ENCODE results near the gene FADS1.

Gene FADS1

DNA sequence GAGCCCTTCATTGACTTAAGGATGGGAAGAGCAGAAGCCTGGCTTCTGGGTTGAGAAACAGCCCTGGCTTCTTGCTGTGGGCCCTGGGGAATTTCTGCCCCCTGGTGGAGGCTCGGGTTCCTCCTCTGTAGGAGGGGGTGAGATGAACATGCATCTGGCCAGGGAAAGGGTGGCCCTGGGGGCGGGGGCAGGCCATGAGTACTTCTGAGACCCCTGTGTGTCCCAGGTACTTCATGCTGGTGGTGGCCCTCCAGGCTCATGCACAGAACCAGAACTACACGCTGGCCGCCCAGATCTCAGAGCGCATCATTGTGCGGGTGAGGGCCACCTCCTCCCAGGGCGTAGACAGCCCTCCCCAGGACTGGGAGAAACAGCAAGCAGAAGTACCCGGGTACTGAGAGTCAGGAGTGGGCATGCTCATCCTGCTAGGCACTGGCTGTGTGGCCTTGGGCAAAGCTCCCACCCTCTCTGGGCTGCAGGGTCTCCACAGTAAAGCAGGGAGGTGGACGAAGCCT is 40.2 kb downstream of the FADS1 start:
- TF ChIP-seq, protein P1, sequence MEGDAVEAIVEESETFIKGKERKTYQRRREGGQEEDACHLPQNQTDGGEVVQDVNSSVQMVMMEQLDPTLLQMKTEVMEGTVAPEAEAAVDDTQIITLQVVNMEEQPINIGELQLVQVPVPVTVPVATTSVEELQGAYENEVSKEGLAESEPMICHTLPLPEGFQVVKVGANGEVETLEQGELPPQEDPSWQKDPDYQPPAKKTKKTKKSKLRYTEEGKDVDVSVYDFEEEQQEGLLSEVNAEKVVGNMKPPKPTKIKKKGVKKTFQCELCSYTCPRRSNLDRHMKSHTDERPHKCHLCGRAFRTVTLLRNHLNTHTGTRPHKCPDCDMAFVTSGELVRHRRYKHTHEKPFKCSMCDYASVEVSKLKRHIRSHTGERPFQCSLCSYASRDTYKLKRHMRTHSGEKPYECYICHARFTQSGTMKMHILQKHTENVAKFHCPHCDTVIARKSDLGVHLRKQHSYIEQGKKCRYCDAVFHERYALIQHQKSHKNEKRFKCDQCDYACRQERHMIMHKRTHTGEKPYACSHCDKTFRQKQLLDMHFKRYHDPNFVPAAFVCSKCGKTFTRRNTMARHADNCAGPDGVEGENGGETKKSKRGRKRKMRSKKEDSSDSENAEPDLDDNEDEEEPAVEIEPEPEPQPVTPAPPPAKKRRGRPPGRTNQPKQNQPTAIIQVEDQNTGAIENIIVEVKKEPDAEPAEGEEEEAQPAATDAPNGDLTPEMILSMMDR (conservative IDR thresholded peaks at IDR 0.05) = peak; percentile 76
- no peak overlapping the region for H3K27ac ChIP-seq

- TF ChIP-seq, protein P1 (conservative IDR thresholded peaks at IDR 0.05) = no peak
- no peak overlapping the region for H3K27ac ChIP-seq
Observed at GRCh38 chr11:61775606-61776554, 40.9 kb downstream of the FADS1 start.

DNA sequence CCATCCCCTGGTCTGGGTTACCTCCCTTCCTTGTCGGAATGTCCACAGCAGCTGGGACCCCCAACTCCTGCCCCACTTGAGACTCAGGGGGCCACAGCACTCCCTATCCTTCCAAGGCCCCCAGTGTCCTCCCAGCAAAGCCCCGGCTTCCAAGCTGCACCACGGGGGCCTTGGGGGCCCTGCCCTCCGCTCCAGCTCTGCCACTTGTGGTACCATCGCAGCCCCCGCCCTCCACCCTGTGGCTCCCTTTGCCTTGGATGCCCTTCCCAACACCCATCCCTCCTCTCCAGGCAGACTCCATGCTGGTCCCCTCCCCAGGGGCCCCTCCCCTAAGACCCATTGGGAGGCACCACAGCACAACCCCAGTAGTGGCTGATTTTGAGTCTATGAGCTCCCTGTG is 41.7 kb downstream of the FADS1 start:
- TF ChIP-seq, protein P1 (conservative IDR thresholded peaks at IDR 0.05) = no peak
- no peak overlapping the region for H3K27ac ChIP-seq

DNA sequence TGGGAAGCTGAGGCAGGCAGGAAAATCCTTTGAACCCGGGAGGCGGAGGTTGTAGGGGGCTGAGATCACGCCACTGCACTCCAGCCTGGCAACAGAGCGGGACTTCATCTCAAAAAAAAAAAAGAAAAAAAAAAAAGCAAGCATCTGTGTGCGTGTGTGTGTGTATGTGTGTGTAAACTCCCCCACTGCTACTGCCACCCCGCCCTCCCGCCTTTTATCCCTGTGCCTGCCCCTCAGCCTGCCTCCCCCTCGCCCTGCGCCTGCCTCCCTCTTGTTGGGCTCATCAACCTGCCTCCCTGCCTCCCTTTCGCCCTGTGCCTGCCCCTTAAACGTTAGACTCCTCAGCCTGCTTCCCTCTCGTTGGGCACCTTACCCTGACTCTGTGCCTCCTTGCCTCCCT is 42.4 kb downstream of the FADS1 start:
- TF ChIP-seq, protein P1 (conservative IDR thresholded peaks at IDR 0.05) = no peak
- no peak overlapping the region for H3K27ac ChIP-seq

DNA sequence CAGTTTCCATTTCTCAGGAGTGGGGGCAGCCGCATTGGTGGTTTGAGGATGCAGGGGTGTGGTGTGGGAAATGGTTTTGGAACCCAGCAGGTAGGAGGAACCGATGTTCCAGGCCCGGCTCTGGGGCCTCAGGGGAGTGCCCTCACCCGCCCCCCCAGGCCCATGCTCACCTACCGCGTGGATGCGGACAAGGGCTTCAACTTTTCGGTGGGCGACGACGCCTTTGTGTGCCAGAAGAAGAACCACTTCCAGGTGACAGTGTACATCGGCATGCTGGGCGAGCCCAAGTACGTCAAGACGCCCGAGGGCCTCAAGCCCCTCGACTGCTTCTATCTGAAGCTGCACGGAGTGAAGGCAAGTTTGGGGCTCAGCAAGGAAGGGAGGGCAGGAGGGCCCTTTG is 43.0 kb downstream of the FADS1 start:
- TF ChIP-seq, protein P1 (conservative IDR thresholded peaks at IDR 0.05) = no peak
- no peak overlapping the region for H3K27ac ChIP-seq

- H3K27ac ChIP-seq = no peak overlapping the region
- TF ChIP-seq, protein P1 (conservative IDR thresholded peaks at IDR 0.05) = no peak
Observed at GRCh38 chr11:61773356-61773755, 43.4 kb downstream of the FADS1 start.

GRCh38 chr11:61771985-61772455 is 44.8 kb downstream of the FADS1 start:
- TF ChIP-seq, protein P1 (conservative IDR thresholded peaks at IDR 0.05) = no peak
- no peak overlapping the region for H3K27ac ChIP-seq

All from VCaP (cell line).